ENCODE data around the gene VRK3.
"Not testable (repeated sequence)": the region's sequence is repeated elsewhere in the genome, so short reads cannot be mapped to it uniquely, and the experiment has no call there.

The VRK3 gene

GRCh38 chr19:49973987-49974386 is 51.2 kb downstream of the VRK3 start:
- H3K4me3 ChIP-seq (ENCODE audit: low read depth, low read length) = no peak overlapping the region
- TF ChIP-seq CTCF (IDR thresholded peaks at IDR 0.05; ENCODE audit: borderline replicate concordance, insufficient read depth, low read depth, low read length) = no peak

DNA sequence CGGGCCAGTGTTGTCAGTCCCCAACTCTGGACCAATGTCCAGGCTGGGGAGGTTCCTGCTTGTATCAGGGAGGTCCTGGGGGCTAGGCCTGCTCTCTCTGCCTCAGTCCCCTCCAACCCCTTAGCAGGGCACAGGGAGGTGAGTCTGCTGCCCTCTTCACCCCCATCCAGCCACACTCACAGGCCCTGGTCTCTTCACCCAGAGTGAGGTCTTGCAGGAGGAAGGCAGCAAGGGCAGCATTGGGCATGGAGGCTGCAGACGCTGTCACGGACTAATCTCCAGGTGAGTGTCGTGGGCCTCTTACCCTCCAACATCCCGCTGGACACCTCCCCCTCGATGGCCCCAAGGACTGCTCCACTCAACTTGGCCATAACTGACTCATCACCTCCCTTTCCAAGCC is 52.3 kb downstream of the VRK3 start:
- TF ChIP-seq CTCF (IDR thresholded peaks at IDR 0.05; ENCODE audit: borderline replicate concordance, insufficient read depth, low read depth, low read length) = no peak
- H3K4me3 ChIP-seq (ENCODE audit: low read depth, low read length) = no peak overlapping the region

DNA sequence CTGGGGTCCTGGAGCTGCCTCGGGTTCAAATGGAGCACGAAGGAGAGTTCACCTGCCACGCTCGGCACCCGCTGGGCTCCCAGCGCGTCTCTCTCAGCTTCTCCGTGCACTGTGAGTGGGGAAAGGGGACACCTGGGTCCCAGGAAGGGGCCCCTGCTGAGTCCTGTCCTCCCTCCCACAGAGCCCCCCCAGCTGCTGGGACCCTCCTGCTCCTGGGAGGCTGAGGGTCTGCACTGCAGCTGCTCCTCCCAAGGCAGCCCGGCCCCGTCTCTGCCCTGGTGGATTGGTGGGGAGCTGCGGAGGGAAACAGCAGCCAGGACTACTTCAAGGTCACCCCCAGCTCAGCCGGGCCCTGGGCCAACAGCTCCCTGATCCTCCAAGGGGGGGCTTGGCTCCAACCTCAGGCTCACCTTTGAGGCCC is 53.2 kb downstream of the VRK3 start:
- TF ChIP-seq CTCF (IDR thresholded peaks at IDR 0.05; ENCODE audit: borderline replicate concordance, insufficient read depth, low read depth, low read length) = no peak
- no peak overlapping the region for H3K4me3 ChIP-seq (ENCODE audit: low read depth, low read length)

GRCh38 chr19:49969355-49969754 is 55.8 kb downstream of the VRK3 start:
- not testable (repeated sequence) for H3K4me3 ChIP-seq (ENCODE audit: low read depth, low read length)

GRCh38 chr19:49968279-49968922 is 56.8 kb downstream of the VRK3 start:
- no peak for TF ChIP-seq CTCF (IDR thresholded peaks at IDR 0.05; ENCODE audit: borderline replicate concordance, insufficient read depth, low read depth, low read length)
- H3K4me3 ChIP-seq (ENCODE audit: low read depth, low read length) = no peak overlapping the region

DNA sequence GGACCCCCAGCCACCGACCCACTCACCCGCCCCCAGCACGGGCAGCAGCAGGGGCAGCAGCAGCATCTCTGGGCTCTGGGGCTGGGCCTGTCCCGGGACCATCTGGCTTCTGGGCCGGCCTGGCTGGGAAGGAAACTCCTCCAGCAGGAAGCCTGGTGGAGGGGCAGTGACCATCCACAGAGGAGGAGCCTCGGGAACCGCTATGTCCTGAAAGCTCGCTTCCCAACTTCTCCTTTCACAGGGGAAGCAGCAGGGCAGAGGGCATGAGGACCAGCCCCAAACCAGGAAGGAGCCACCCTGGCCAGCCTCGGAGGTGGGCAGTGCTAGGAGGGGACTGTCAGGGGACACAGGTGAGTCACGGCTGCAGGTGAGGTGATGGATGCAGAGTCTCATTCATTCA is 64.2 kb downstream of the VRK3 start, which contains the start of gene SIGLEC11:
Gene SIGLEC11 (minus strand): TSS at position 193 of the 400 bp plus-strand sequence. CDS start 91 bp downstream, at position 102.
- not testable (repeated sequence) for H3K4me3 ChIP-seq (ENCODE audit: low read depth, low read length)

- H3K4me3 ChIP-seq (ENCODE audit: low read depth, low read length) = not testable (repeated sequence)
These were observed 65.3 kb downstream of the VRK3 start for GRCh38 chr19:49959892-49960291.

- H3K4me3 ChIP-seq (ENCODE audit: low read depth, low read length) = not testable (repeated sequence)
These were observed 66.6 kb downstream of the VRK3 start for GRCh38 chr19:49958596-49958995.

GRCh38 chr19:49958144-49958543 is 67.0 kb downstream of the VRK3 start:
- H3K4me3 ChIP-seq (ENCODE audit: low read depth, low read length) = not testable (repeated sequence)

GRCh38 chr19:49957262-49957915 is 67.8 kb downstream of the VRK3 start:
- no peak for TF ChIP-seq CTCF (IDR thresholded peaks at IDR 0.05; ENCODE audit: borderline replicate concordance, insufficient read depth, low read depth, low read length)

More at GRCh38 chr19:49957262-49957915, 67.8 kb downstream of the VRK3 start:
- no peak overlapping the region for H3K4me3 ChIP-seq (ENCODE audit: low read depth, low read length)

Measured in GM12875 (cell line).